K562 (cell line): ENCODE data around the gene SLC46A3. TPM values are rescaled to one million over a fixed set of nuclear protein-coding genes. Genes with fewer than 3 reads are reported as not detected.

Source experiments
- ATAC-seq: fragments of 200-7000 bp; cut with Tn5 transposase; 3 replicates; pipeline ENCODE4 v1.9.1; 2020; ENCODE audit warnings: moderate library complexity
- BruUV-seq: library from RNA; stranded (reverse); fragments of 400-500 nt; replicated peaks from 2 replicates; lab custom pipeline; 2021; lab: Mats Ljungman, UMichigan
- CTCF ChIA-PET: fragments of 300-600 bp; formaldehyde crosslinking; extraction: SDS; loops from one replicate; lab custom pipeline; 2021; ENCODE audit warnings: low intra/inter-chr PET ratio; lab: Yijun Ruan, JAX
- POLR2A ChIA-PET: fragments of 300-600, 350-650 bp; sonication (Branson Sonifier 250); formaldehyde crosslinking; extraction: SDS; loops from one replicate; lab custom pipeline; 2021; ENCODE audit warnings: antibody characterized with exemption, inconsistent platforms; lab: Yijun Ruan, JAX
- DNase-seq, 4 experiments: peaks; one replicate each; pipeline versions ENCODE4 v3.0.0 to v3.0.0-alpha.2; 2011 to 2018; ENCODE audit warnings: low spot score in 3 of 4, mixed read lengths in 3 of 4; ENCODE audit errors: extremely low read depth in 1 of 4
- FAIRE-seq: peaks from 2 replicates; lab custom pipeline; 2011; peaks lifted over from hg19 to GRCh38; lab: Jason Lieb, UNC
- H2AFZ ChIP-seq: 2 replicates; pipeline ENCODE4 v1.6.0; 2011; ENCODE audit warnings: low read depth, low read length, control low read depth, inconsistent platforms
- H3K27ac ChIP-seq: fragments of 200-600 bp; 3 replicates; pipeline ENCODE4 v1.8.0; 2011; ENCODE audit warnings: low read depth, mild to moderate bottlenecking, control low read depth, inconsistent platforms, low read length, moderate library complexity, mixed read lengths; ENCODE audit errors: extremely low read depth
- H3K27me3 ChIP-seq, 2 experiments: fragments of 300-600 bp in 1 of 2; 2 replicates in 1 of 2; 3 replicates in 1 of 2; pipeline versions ENCODE4 v1.6.0 to v1.8.0; 2011; ENCODE audit warnings: inconsistent platforms in 2 of 2, low read length in 2 of 2, mild to moderate bottlenecking in 1 of 2, mixed read lengths in 1 of 2, moderate library complexity in 1 of 2; ENCODE audit not compliant: control insufficient read depth in 2 of 2, insufficient read depth in 2 of 2
- H3K36me3 ChIP-seq: fragments of 300-600 bp; 3 replicates; pipeline ENCODE4 v1.8.0; 2011; ENCODE audit warnings: mild to moderate bottlenecking, low read length, inconsistent platforms; ENCODE audit not compliant: control insufficient read depth, insufficient read depth
- H3K4me1 ChIP-seq, 2 experiments: fragments of 200-600 bp in 1 of 2; replicated peaks in 1 of 2; 2 replicates in 1 of 2; 3 replicates in 1 of 2; pipeline versions ENCODE4 v1.5.1 to v1.8.0; 2011; ENCODE audit warnings: inconsistent platforms in 2 of 2, low read length in 2 of 2, mild to moderate bottlenecking in 1 of 2, mixed read lengths in 1 of 2, moderate library complexity in 1 of 2; ENCODE audit not compliant: control insufficient read depth in 2 of 2, insufficient read depth in 2 of 2
- H3K4me2 ChIP-seq: 2 replicates; pipeline ENCODE4 v1.6.1; 2011; ENCODE audit warnings: low read length, control low read depth, inconsistent platforms, mixed read lengths; ENCODE audit not compliant: insufficient read depth
- H3K4me3 ChIP-seq: fragments of 200-600 bp; sonication (generic), shearing (Covaris generic); 2 replicates; pipeline ENCODE4 v1.5.1; 2016; ENCODE audit warnings: control low read depth, inconsistent platforms
- H3K79me2 ChIP-seq: fragments of 200-600 bp; 3 replicates; pipeline ENCODE4 v1.8.0; 2011; ENCODE audit warnings: low read length, inconsistent platforms; ENCODE audit not compliant: control insufficient read depth, insufficient read depth
- H3K9ac ChIP-seq, 2 experiments: 2 replicates each; pipeline versions ENCODE4 v1.6.0 to v1.6.1; 2011; ENCODE audit warnings: low read depth in 2 of 2, low read length in 2 of 2, control low read depth in 1 of 2, inconsistent platforms in 1 of 2, mild to moderate bottlenecking in 1 of 2, mixed read lengths in 1 of 2; ENCODE audit not compliant: insufficient read depth in 1 of 2
- H3K9me1 ChIP-seq: one replicate; pipeline ENCODE4 v1.6.0; 2011; ENCODE audit warnings: inconsistent platforms, mild to moderate bottlenecking, low read length, moderate library complexity; ENCODE audit not compliant: control insufficient read depth, insufficient read depth
- H3K9me3 ChIP-seq: replicated peaks from 2 replicates; pipeline ENCODE4 v1.5.1; 2011; ENCODE audit warnings: low read depth, low read length, inconsistent platforms; ENCODE audit not compliant: control insufficient read depth, insufficient read depth
- H4K20me1 ChIP-seq: replicated peaks from 2 replicates; pipeline ENCODE4 v1.6.1; 2011; ENCODE audit warnings: low read length, inconsistent platforms, mixed read lengths; ENCODE audit not compliant: control insufficient read depth, insufficient read depth
- CEBPZ ChIP-seq: fragments of 150-350 bp; IDR thresholded peaks from 2 replicates; pipeline ENCODE4 v1.6.1; 2014; ENCODE audit warnings: low read depth, mild to moderate bottlenecking, low read length, borderline replicate concordance
- CHD7 ChIP-seq: fragments of 200-600 bp; sonication (generic); IDR thresholded peaks from one replicate; pipeline ENCODE4 v1.6.1; 2012; ENCODE audit warnings: mild to moderate bottlenecking, low read depth, low read length, inconsistent platforms
- CTBP1 ChIP-seq: fragments of 450-650 bp; IDR thresholded peaks from 2 replicates; pipeline ENCODE4 v1.6.1; 2016; ENCODE audit warnings: borderline replicate concordance
- LARP7 ChIP-seq: fragments of 450-650 bp; IDR thresholded peaks from 2 replicates; pipeline ENCODE4 v1.6.1; 2016
- SPI1 ChIP-seq: IDR thresholded peaks from 2 replicates; pipeline ENCODE4 v1.6.1; 2011; ENCODE audit warnings: low read depth, low read length, control low read depth, borderline replicate concordance
- SUPT5H ChIP-seq: fragments of 450-650 bp; IDR thresholded peaks from 2 replicates; pipeline ENCODE4 v1.6.1; 2016
- U2AF2 ChIP-seq: fragments of 200-400 bp; formaldehyde crosslinking; optimal IDR thresholded peaks from 2 replicates; pipeline ENCODE3; 2017; ENCODE audit warnings: low read depth, mild to moderate bottlenecking, low read length
- WGBS: fragments of 100-300 bp; shearing (Covaris generic); methylation state at CpG from one replicate; pipeline ENCODE4 v1.1.6; 2016; ENCODE audit warnings: low coverage, mixed read lengths; ENCODE audit not compliant: insufficient coverage; ENCODE audit errors: missing lambda C conversion rate; 5-methylcytosine and 5-hydroxymethylcytosine counted together
- in situ Hi-C: fragments of 300-500 bp; cut with MboI; formaldehyde crosslinking; loops from 4 replicates; pipeline ENCODE4 v1.15.0; 2018; ENCODE audit warnings: inconsistent platforms, mixed read lengths
- intact Hi-C: fragments of 100-400 bp; cut with micrococcal nuclease; formaldehyde crosslinking; loops from 2 replicates; pipeline ENCODE4 v1.14.2; 2022
- polyA plus RNA-seq, 8 experiments: library from polyadenylated mRNA; depleted of rRNA in 4 of 8; stranded (reverse) in 5 of 8; unstranded in 3 of 8; fragments of >200 nt; fragmentation: Nextera tagmentation in 2 of 8; fragmentation: Illumina TruSeq in 1 of 8; extraction: Ambion mirVana in 2 of 8; extraction: Trizol in 1 of 8; gene quantifications; 2 replicates each; pipeline versions ENCODE4 v1.2.1 to v1.2.3, GENCODE V29; 2011 to 2014; ENCODE audit warnings: inconsistent platforms in 1 of 8, missing spikeins in 1 of 8
- total RNA-seq, 7 experiments: library from RNA; depleted of rRNA in 6 of 7; stranded (reverse); fragments of >200 nt in 6 of 7; fragmentation: Illumina TruSeq in 2 of 7; extraction: Trizol in 2 of 7; gene quantifications; 2 replicates each; pipeline versions ENCODE4 v1.2.1 to v1.2.3, GENCODE V29; 2011 to 2021; ENCODE audit warnings: low replicate concordance in 1 of 7

The SLC46A3 gene
- total and polyA plus RNA-seq, 9 of the 15 experiments (the other 6 are each of a cell fraction or from before 2014, with no cell fraction given) = 0.14 to 1.2 (median 0.51) TPM

- BruUV-seq = no TSS peak
- POLR2A ChIA-PET = interaction anchor here (0.6 to 1.0 kb wide), 2 partner anchors 125 to 385 kb away, joined by 3 read pairs; no protein-coding TSS in a partner anchor
- no peak for DNase-seq
These were observed 32.9 kb downstream of the SLC46A3 start for GRCh38 chr13:28685892-28686291.

More at GRCh38 chr13:28685892-28686291, 32.9 kb downstream of the SLC46A3 start:
- intact Hi-C loops = no loop called here
- Histone ChIP-seq H2AFZ (no peak overlapping the region), H3K4me2 (no peak overlapping the region), H3K9me3 (no peaks in the 10 kb centered on the region), H3K36me3 (no peaks in the 10 kb centered on the region), H3K9ac (no peak overlapping the region), H3K4me3 (no peak overlapping the region), H3K9me1 (no peaks in the 10 kb centered on the region)
- ATAC-seq (no peak), FAIRE-seq (no peak)
- CTCF ChIA-PET = no interaction called here
- TF ChIP-seq CHD7 (no peak), CEBPZ (no peak), CTBP1 (peak; percentile 21; the same call in 1 of the 2 replicates), SPI1 (peak; percentile 82), U2AF2 (no peak), SUPT5H (no peak), LARP7 (no peak)
- TF ChIP-seq, all 486 proteins: peak for 2
- in situ Hi-C loops = loop anchor here (10.0 kb wide), 1 partner anchor 109 kb away; no protein-coding TSS in a partner anchor
- no peaks in the 10 kb centered on the region for H4K20me1 ChIP-seq
- WGBS = 5% methylated on average over 3 of the region's 3 CpGs
- H3K27me3 ChIP-seq = no peaks in the 10 kb centered on the region
- H3K4me1 ChIP-seq = peaks cover 0 to 10% of the 10 kb centered on the region in 2 experiments; a peak in 3 of 5 replicates
- H3K79me2 ChIP-seq = no peaks in the 10 kb centered on the region
- no peak overlapping the region for H3K27ac ChIP-seq
